ENCODE measurements around the gene GCNT2.

GRCh38 chr6:10540073-10540746, 19.1 kb downstream of the GCNT2 start:
- TF ChIP-seq POLR2A (IDR thresholded peaks at IDR 0.05) (no peak), CTCF (IDR thresholded peaks at IDR 0.05) (no peak)

Data from Peyer's patch (tissue), 4 donors.